GM19395 (cell line): ENCODE data around the gene TSPEAR.

Experiments used
- ATAC-seq: cut with Tn5 transposase; IDR thresholded peaks from one replicate; pipeline ENCODE4 v1.9.1; 2021; ENCODE audit warnings: mild to moderate bottlenecking, moderate library complexity; ENCODE audit not compliant: unreplicated experiment

TSPEAR gene

GRCh38 chr21:44496564-44497550 is 214.5 kb downstream of the TSPEAR start:
- no peak for ATAC-seq

GRCh38 chr21:44495611-44496563 is 215.5 kb downstream of the TSPEAR start:
- ATAC-seq, result no peak

GRCh38 chr21:44494956-44495355 is 216.4 kb downstream of the TSPEAR start:
- no peak for ATAC-seq

- ATAC-seq, result no peak
Observed at GRCh38 chr21:44494418-44494817, 217.0 kb downstream of the TSPEAR start.

- no peak for ATAC-seq
Observed at GRCh38 chr21:44492567-44493385, 218.6 kb downstream of the TSPEAR start.

GRCh38 chr21:44490816-44491215 is 220.6 kb downstream of the TSPEAR start:
- no peak for ATAC-seq

- no peak for ATAC-seq
Observed at GRCh38 chr21:44490405-44490804, 221.0 kb downstream of the TSPEAR start.

GRCh38 chr21:44489962-44490361 is 221.4 kb downstream of the TSPEAR start:
- no peak for ATAC-seq

GRCh38 chr21:44487831-44488230 is 223.5 kb downstream of the TSPEAR start:
- no peak for ATAC-seq

- ATAC-seq, result no peak
Observed at GRCh38 chr21:44486302-44486701, 225.1 kb downstream of the TSPEAR start.

- no peak for ATAC-seq
Observed at GRCh38 chr21:44485796-44486195, 225.6 kb downstream of the TSPEAR start.

- no peak for ATAC-seq
Observed at GRCh38 chr21:44485254-44485793, 226.0 kb downstream of the TSPEAR start.

- ATAC-seq, result no peak
Observed at GRCh38 chr21:44484498-44485253, 226.7 kb downstream of the TSPEAR start.

GRCh38 chr21:44483288-44484237 is 227.8 kb downstream of the TSPEAR start:
- ATAC-seq, result no peak

- no peak for ATAC-seq
Observed at GRCh38 chr21:44482581-44483287, 228.6 kb downstream of the TSPEAR start.

GRCh38 chr21:44480200-44481053 is 230.9 kb downstream of the TSPEAR start:
- no peak for ATAC-seq
